ENCODE measurements around the gene ARL15. TPM values are rescaled to one million over a fixed set of nuclear protein-coding genes. Genes with fewer than 3 reads are reported as not detected.

Gene ARL15
- total RNA-seq, 4 donors from 2014 or later, result 10.6 to 24.0 (median 18.9) TPM

GRCh38 chr5:54156577-54156976, 153.8 kb downstream of the ARL15 start:
- ATAC-seq, result no peak
- Histone ChIP-seq H3K4me3 (no peak overlapping the region), H3K36me3 (no peaks in the 10 kb centered on the region), H3K9me3 (no peaks in the 10 kb centered on the region), H3K4me1 (peaks cover 0 to 4% (median 0%) of the 10 kb centered on the region in 3 donors), H3K27ac (no peak overlapping the region), H3K27me3 (no peaks in the 10 kb centered on the region)
- 82% methylated on average over 1 of the region's 1 CpG; no CpG with 5 or more reads in 1 of the 2 donors for WGBS, 2 donors (ENCODE audit: low coverage in 1 of 2)
- TF ChIP-seq POLR2AphosphoS5 (IDR thresholded peaks at IDR 0.05), result no peak
- TF ChIP-seq EP300 (IDR thresholded peaks at IDR 0.05), result no peak
- no peak for TF ChIP-seq CTCF (IDR thresholded peaks at IDR 0.05)
- TF ChIP-seq POLR2A (IDR thresholded peaks at IDR 0.05), result no peak

GRCh38 chr5:54150841-54151240, 159.5 kb downstream of the ARL15 start:
- no peaks in the 10 kb centered on the region for H3K36me3 ChIP-seq
- peaks cover 0 to 18% (median 0%) of the 10 kb centered on the region in 3 donors for H3K4me1 ChIP-seq
- no peak overlapping the region for H3K4me3 ChIP-seq
- H3K9me3 ChIP-seq, result no peaks in the 10 kb centered on the region
- no peaks in the 10 kb centered on the region for H3K27me3 ChIP-seq
- H3K27ac ChIP-seq, result no peak overlapping the region
- ATAC-seq, result no peak
- WGBS, 2 donors (ENCODE audit: low coverage in 1 of 2), result 80 to 100% methylated on average over 1 of the region's 1 CpG
- TF ChIP-seq EP300 (IDR thresholded peaks at IDR 0.05), result no peak

- Histone ChIP-seq H3K4me3 (no peak overlapping the region), H3K9me3 (no peaks in the 10 kb centered on the region), H3K27ac (no peak overlapping the region), H3K4me1 (peaks cover 0 to 18% (median 0%) of the 10 kb centered on the region in 3 donors), H3K36me3 (no peaks in the 10 kb centered on the region), H3K27me3 (no peaks in the 10 kb centered on the region)
- ATAC-seq, result no peak
- TF ChIP-seq POLR2A (IDR thresholded peaks at IDR 0.05) (no peak), CTCF (IDR thresholded peaks at IDR 0.05) (no peak), POLR2AphosphoS5 (IDR thresholded peaks at IDR 0.05) (no peak), EP300 (IDR thresholded peaks at IDR 0.05) (no peak)
- 92 to 100% methylated on average over 2 of the region's 2 CpGs for WGBS, 2 donors (ENCODE audit: low coverage in 1 of 2)
Observed at GRCh38 chr5:54148858-54149257, 161.5 kb downstream of the ARL15 start.

- H3K36me3 ChIP-seq, result no peaks in the 10 kb centered on the region
- H3K4me3 ChIP-seq, result no peak overlapping the region
- H3K4me1 ChIP-seq, result peaks cover 0 to 18% (median 0%) of the 10 kb centered on the region in 3 donors
- no peak for ATAC-seq
- no peak overlapping the region for H3K27ac ChIP-seq
- TF ChIP-seq CTCF (IDR thresholded peaks at IDR 0.05) (no peak), POLR2AphosphoS5 (IDR thresholded peaks at IDR 0.05) (no peak), EP300 (IDR thresholded peaks at IDR 0.05) (no peak)
- H3K27me3 ChIP-seq, result no peaks in the 10 kb centered on the region
- 54 to 59% methylated on average over 6 of the region's 6 CpGs for WGBS, 2 donors (ENCODE audit: low coverage in 1 of 2)
- no peaks in the 10 kb centered on the region for H3K9me3 ChIP-seq
Observed at GRCh38 chr5:54148067-54148845, 162.1 kb downstream of the ARL15 start.

- no peak for TF ChIP-seq EP300 (IDR thresholded peaks at IDR 0.05)
- TF ChIP-seq POLR2AphosphoS5 (IDR thresholded peaks at IDR 0.05), result no peak
- no peak for TF ChIP-seq POLR2A (IDR thresholded peaks at IDR 0.05)
- no peak for TF ChIP-seq CTCF (IDR thresholded peaks at IDR 0.05)
Observed at GRCh38 chr5:54146916-54147315, 163.5 kb downstream of the ARL15 start.

More at GRCh38 chr5:54146916-54147315, 163.5 kb downstream of the ARL15 start:
- Histone ChIP-seq H3K27me3 (no peaks in the 10 kb centered on the region), H3K4me3 (no peak overlapping the region), H3K27ac (no peak overlapping the region), H3K4me1 (peaks cover 0 to 18% (median 0%) of the 10 kb centered on the region in 3 donors), H3K9me3 (no peaks in the 10 kb centered on the region), H3K36me3 (no peaks in the 10 kb centered on the region)
- 54 to 64% methylated on average over 1 of the region's 1 CpG for WGBS, 2 donors (ENCODE audit: low coverage in 1 of 2)
- ATAC-seq, result no peak
